SHP77 (cell line): ENCODE measurements around the gene CTBP2.
A peak's percentile ranks its signal among the peaks of the same experiment; 100 is the strongest.

Experiments used
- DNase-seq, 2 experiments: peaks; one replicate each; lab custom pipeline; 2025; lab: John Stamatoyannopoulos, UW

The CTBP2 gene

GRCh38 chr10:125125951-125126735 is 34.2 kb downstream of the CTBP2 start:
- DNase-seq: no peak

GRCh38 chr10:125124907-125125306 is 35.5 kb downstream of the CTBP2 start:
- no peak for DNase-seq

GRCh38 chr10:125124115-125124487 is 36.3 kb downstream of the CTBP2 start:
- DNase-seq: no peak

GRCh38 chr10:125123476-125124114 is 36.8 kb downstream of the CTBP2 start:
- DNase-seq: peak; percentile 78 to 90

GRCh38 chr10:125122566-125122965 is 37.8 kb downstream of the CTBP2 start:
- no peak for DNase-seq

- DNase-seq: no peak
Measured at GRCh38 chr10:125121003-125121402, 39.4 kb downstream of the CTBP2 start.

GRCh38 chr10:125120053-125120710 is 40.2 kb downstream of the CTBP2 start:
- DNase-seq: no peak

GRCh38 chr10:125118701-125119100 is 41.7 kb downstream of the CTBP2 start:
- DNase-seq: no peak

- DNase-seq: no peak
Measured at GRCh38 chr10:125118011-125118611, 42.3 kb downstream of the CTBP2 start.

GRCh38 chr10:125116652-125117310 is 43.6 kb downstream of the CTBP2 start:
- no peak for DNase-seq

- DNase-seq: no peak
Measured at GRCh38 chr10:125116041-125116649, 44.2 kb downstream of the CTBP2 start.

- no peak for DNase-seq
Measured at GRCh38 chr10:125115409-125115808, 45.0 kb downstream of the CTBP2 start.

- DNase-seq: no peak
Measured at GRCh38 chr10:125114761-125115391, 45.5 kb downstream of the CTBP2 start.

- DNase-seq: no peak
Measured at GRCh38 chr10:125113691-125114371, 46.5 kb downstream of the CTBP2 start.

- no peak for DNase-seq
Measured at GRCh38 chr10:125112697-125113494, 47.5 kb downstream of the CTBP2 start.

- DNase-seq: no peak
Measured at GRCh38 chr10:125111118-125111727, 49.1 kb downstream of the CTBP2 start.

- DNase-seq: no peak
Measured at GRCh38 chr10:125107965-125108580, 52.3 kb downstream of the CTBP2 start.

GRCh38 chr10:125107166-125107949 is 53.0 kb downstream of the CTBP2 start:
- no peak for DNase-seq
